Smooth muscle cell (in vitro differentiated cells): ENCODE data around the gene NPBWR2. TPM values are rescaled to one million over a fixed set of nuclear protein-coding genes. Genes with fewer than 3 reads are reported as not detected.

ENCODE experiments used
- DNase-seq: peaks from one replicate; lab custom pipeline; 2025; ENCODE audit not compliant: unreplicated experiment; lab: John Stamatoyannopoulos, UW
- H2AFZ ChIP-seq: fragments of 200-600 bp; sonication (generic); 2 replicates; pipeline ENCODE4 v1.6.0; 2016; ENCODE audit warnings: antibody characterized with exemption, low read depth, mild to moderate bottlenecking
- H3F3A ChIP-seq: fragments of 200-600 bp; sonication (generic); 2 replicates; pipeline ENCODE4 v1.6.0; 2017; ENCODE audit warnings: antibody characterized with exemption, low read depth
- H3K27ac ChIP-seq: fragments of 200-600 bp; sonication (generic); 2 replicates; pipeline ENCODE4 v1.5.1; 2016; ENCODE audit warnings: low read depth, mild to moderate bottlenecking
- H3K27me3 ChIP-seq: fragments of 200-600 bp; sonication (generic); 2 replicates; pipeline ENCODE4 v1.6.1; 2016; ENCODE audit warnings: low read depth, mild to moderate bottlenecking
- H3K36me3 ChIP-seq: fragments of 200-600 bp; sonication (generic); 2 replicates; pipeline ENCODE4 v1.5.1; 2016; ENCODE audit warnings: low read depth
- H3K4me1 ChIP-seq: fragments of 200-600 bp; sonication (generic); 2 replicates; pipeline ENCODE4 v1.5.1; 2016; ENCODE audit warnings: low read depth
- H3K4me2 ChIP-seq: fragments of 200-600 bp; sonication (generic); 2 replicates; pipeline ENCODE4 v1.6.0; 2016; ENCODE audit warnings: mild to moderate bottlenecking
- H3K4me3 ChIP-seq: fragments of 200-600 bp; sonication (generic); 2 replicates; pipeline ENCODE4 v1.5.1; 2016; ENCODE audit warnings: mild to moderate bottlenecking
- H3K79me2 ChIP-seq: fragments of 200-600 bp; sonication (generic); 2 replicates; pipeline ENCODE4 v1.6.0; 2016; ENCODE audit warnings: low read depth, mild to moderate bottlenecking
- H3K9ac ChIP-seq: fragments of 200-600 bp; sonication (generic); 2 replicates; pipeline ENCODE4 v1.6.0; 2016; ENCODE audit warnings: low read depth
- H3K9me3 ChIP-seq: fragments of 200-600 bp; sonication (generic); replicated peaks from 2 replicates; pipeline ENCODE4 v1.5.1; 2016; ENCODE audit warnings: low read depth
- H4K20me1 ChIP-seq: fragments of 200-600 bp; sonication (generic); 2 replicates; pipeline ENCODE4 v1.6.0; 2016; ENCODE audit warnings: low read depth
- CTCF ChIP-seq: fragments of 200-600 bp; sonication (generic); IDR thresholded peaks from 2 replicates; pipeline ENCODE4 v1.5.1; 2017; ENCODE audit warnings: borderline replicate concordance, mild to moderate bottlenecking, antibody characterized with exemption; ENCODE audit not compliant: insufficient read depth, poor library complexity, severe bottlenecking
- WGBS: methylation state at CpG from one replicate; pipeline ENCODE4 v1.1.7; 2016; ENCODE audit warnings: low lambda C conversion rate; 5-methylcytosine and 5-hydroxymethylcytosine counted together
- polyA plus RNA-seq: library from polyadenylated mRNA; unstranded; fragments of >200 nt; fragmentation: Nextera tagmentation; extraction: Ambion mirVana; gene quantifications from 2 replicates; pipeline ENCODE4 v1.2.1, GENCODE V29; 2016
- total RNA-seq: library from RNA; depleted of rRNA; stranded (reverse); fragments of >200 nt; gene quantifications from 2 replicates; pipeline ENCODE4 v1.2.3, GENCODE V29; 2014

Gene NPBWR2
- total and polyA plus RNA-seq, 2 experiments from 2014 or later: not detected

- Histone ChIP-seq H3K36me3 (no peaks in the 10 kb centered on the region), H4K20me1 (no peaks in the 10 kb centered on the region), H3K4me3 (no peak overlapping the region), H3K4me1 (no peaks in the 10 kb centered on the region), H3F3A (no peaks in the 10 kb centered on the region), H3K79me2 (no peaks in the 10 kb centered on the region), H3K27me3 (no peaks in the 10 kb centered on the region), H3K27ac (no peak overlapping the region), H3K9ac (no peak overlapping the region), H2AFZ (no peak overlapping the region), H3K9me3 (no peaks in the 10 kb centered on the region), H3K4me2 (no peak overlapping the region)
- WGBS: 91% methylated on average over 18 of the region's 18 CpGs
- TF ChIP-seq CTCF: no peak
- DNase-seq: no peak
Observed at GRCh38 chr20:64112691-64113443, 5.5 kb upstream of the NPBWR2 start.

GRCh38 chr20:64111841-64112641 lies 4.7 kb upstream of the NPBWR2 start:
- H3K9me3 ChIP-seq: no peaks in the 10 kb centered on the region
- H3K36me3 ChIP-seq: no peaks in the 10 kb centered on the region
- H3K4me3 ChIP-seq: no peak overlapping the region
- no peaks in the 10 kb centered on the region for H3K4me1 ChIP-seq
- no peaks in the 10 kb centered on the region for H3K79me2 ChIP-seq
- no peak overlapping the region for H3K9ac ChIP-seq
- H2AFZ ChIP-seq: no peak overlapping the region
- no peaks in the 10 kb centered on the region for H3F3A ChIP-seq
- 64% methylated on average over 16 of the region's 19 CpGs for WGBS
- H3K27ac ChIP-seq: no peak overlapping the region
- no peak for TF ChIP-seq CTCF
- no peaks in the 10 kb centered on the region for H3K27me3 ChIP-seq
- no peak overlapping the region for H3K4me2 ChIP-seq
- DNase-seq: no peak
- H4K20me1 ChIP-seq: no peaks in the 10 kb centered on the region

- Histone ChIP-seq H2AFZ (no peak overlapping the region), H3K9ac (no peak overlapping the region), H3K27me3 (no peaks in the 10 kb centered on the region), H3K9me3 (no peaks in the 10 kb centered on the region), H3K4me1 (no peaks in the 10 kb centered on the region), H3K27ac (no peak overlapping the region), H3K4me2 (no peak overlapping the region), H3K36me3 (no peaks in the 10 kb centered on the region), H3K4me3 (no peak overlapping the region), H3F3A (no peaks in the 10 kb centered on the region), H4K20me1 (no peaks in the 10 kb centered on the region), H3K79me2 (no peaks in the 10 kb centered on the region)
- no peak for DNase-seq
- no peak for TF ChIP-seq CTCF
- 96% methylated on average over 10 of the region's 10 CpGs for WGBS
Observed at GRCh38 chr20:64110411-64111068, 3.2 kb upstream of the NPBWR2 start.
